Fibroblast of peridontal ligament (primary cell): Measurements from ENCODE around the gene SEMA3C.

Experiments used
- DNase-seq: peaks from one replicate; pipeline ENCODE4 v3.0.0-alpha.2; 2010; ENCODE audit errors: extremely low read depth

SEMA3C gene

GRCh38 chr7:80781146-80781545 lies 137.7 kb downstream of the SEMA3C start:
- no peak for DNase-seq

GRCh38 chr7:80779456-80779855 lies 139.4 kb downstream of the SEMA3C start:
- DNase-seq: no peak

DNA sequence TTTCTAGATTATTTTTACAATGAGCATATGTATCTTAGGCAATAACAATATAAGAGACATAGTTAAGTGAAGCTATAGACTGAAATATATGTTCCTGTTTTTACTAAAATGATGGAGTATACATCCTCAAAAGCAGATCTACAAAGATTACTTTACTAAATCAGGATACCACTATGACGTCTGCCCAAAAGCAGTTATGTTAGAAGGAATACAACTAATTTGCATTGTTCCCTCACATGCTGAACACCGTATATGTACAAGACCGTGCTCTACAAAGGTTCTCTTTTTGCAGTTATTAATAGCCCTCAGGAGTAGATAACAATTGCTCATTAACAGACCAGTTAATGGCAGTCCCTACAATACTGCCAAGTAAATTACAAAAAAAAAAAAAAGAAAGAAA lies 143.0 kb downstream of the SEMA3C start:
- DNase-seq: no peak

GRCh38 chr7:80775482-80775881 lies 143.4 kb downstream of the SEMA3C start:
- no peak for DNase-seq

- no peak for DNase-seq
These were observed 144.0 kb downstream of the SEMA3C start for GRCh38 chr7:80774843-80775242.

DNA sequence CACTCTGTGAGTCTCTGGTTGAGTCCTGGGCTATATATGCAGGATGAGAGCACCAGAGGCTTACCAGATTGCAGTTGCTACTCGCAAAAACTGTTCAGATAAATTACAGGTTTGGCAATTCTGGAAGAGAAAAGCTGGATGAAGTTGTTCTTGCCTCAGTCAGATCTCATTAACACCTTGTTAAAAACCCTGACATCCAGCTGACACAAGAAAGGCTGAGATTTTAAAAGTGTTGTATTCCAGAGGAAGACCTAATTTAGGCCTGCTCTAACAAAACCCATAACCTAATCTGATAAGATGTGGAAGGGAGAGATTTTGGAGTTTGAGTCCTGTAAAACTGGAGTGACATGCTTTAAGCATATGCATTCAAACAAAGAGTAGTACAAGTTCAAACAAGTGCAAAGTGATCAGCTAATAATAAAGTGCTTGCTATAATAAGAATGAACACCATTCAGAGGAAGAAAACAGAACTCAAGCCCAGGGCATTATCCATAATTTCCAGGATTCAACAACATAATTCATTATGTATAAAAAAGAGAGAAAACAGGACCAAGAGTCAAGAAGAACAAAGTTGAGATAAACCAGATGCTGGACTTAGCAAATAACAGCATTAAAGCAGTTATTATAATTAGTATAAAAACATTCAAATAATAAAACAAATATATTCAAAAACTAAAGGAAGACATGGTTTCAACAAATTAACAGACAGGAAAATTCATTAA lies 144.9 kb downstream of the SEMA3C start:
- DNase-seq: no peak

DNA sequence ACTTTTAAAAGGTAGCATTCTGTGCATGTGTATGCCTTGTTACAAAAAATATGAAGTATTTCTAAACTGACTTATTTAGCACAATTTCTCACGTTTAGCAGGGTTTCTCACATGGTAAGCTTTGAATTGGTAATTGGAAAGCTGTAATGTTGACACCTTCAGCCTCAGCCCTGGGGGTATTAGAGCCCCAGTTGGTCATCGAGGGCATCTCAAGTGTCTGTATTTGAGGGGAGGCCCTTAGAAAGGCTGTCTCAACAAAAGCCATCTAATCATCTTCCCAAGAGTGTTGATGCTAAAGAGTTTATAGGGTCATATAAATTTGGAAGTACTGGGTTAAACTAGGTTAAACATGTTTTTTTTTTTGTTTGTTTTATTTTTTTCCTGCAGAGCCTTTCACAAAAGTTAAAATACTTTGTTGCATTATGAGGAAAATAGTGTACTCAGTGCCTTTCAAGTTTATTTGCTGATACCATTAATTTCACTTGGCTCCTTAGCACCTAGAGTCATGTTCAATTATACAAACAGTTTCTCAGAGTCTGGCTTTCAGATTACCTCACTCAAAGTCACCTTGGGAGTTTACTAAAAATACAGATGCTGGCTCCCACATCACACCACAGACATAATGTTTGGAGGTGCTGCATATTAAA lies 146.4 kb downstream of the SEMA3C start:
- no peak for DNase-seq

DNA sequence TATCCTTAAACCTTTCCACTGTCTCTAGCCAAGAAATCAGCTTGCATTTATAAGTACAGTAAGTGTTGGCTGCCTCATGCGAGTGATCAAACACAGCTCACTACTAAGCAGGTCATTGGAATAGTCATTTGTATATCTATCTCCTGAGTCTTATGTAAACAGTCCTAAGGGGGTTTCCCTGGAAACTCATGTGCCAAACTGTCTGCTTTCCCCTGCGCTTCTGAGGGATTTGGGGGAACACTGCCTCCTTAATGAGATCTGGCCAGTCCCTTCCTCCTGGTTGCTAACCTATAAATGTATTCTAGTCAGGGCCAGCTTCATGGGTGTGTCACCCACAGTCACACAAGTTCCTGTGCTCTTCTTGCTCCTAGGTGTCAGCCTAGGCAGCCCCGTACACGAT lies 147.3 kb downstream of the SEMA3C start:
- no peak for DNase-seq

DNA sequence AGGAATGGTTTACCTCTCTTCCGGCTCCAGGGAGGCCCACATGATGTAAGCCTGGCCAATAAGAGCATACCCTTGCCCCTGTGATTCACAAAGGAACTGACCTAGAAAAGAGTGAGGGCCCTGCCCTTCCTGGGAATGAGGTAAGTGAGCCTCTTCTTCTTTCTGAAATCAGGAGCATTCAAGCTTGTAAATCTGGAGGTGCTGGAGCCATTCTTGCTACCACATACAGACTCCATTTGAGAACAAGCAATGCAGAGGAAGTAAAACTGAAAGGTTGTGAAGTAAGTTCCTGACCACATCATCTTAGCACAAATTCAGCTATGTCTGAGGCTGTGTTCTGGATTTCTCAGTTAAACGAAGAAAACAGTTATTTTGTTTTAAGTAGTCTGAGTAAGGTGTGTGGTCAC lies 148.2 kb downstream of the SEMA3C start:
- no peak for DNase-seq

DNA sequence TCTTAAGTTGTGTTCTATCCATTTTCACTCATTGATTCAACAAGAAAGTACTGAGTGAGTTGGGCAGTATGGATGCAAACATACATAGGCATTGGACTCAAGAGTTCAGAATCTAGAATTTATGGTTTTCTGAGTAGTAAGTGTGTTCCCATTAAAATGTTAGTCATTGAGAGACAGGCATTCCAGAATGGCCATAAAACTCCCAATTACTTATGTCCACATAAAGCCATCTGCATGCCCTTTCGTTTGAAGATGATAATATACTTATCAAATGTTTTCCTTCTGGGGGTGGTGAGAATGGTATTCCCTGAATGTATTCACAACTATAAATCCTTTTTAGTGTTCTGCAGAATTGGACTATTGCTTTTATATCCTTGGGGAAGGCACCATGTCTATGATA lies 148.8 kb downstream of the SEMA3C start:
- no peak for DNase-seq

GRCh38 chr7:80768756-80769155 lies 150.1 kb downstream of the SEMA3C start:
- DNase-seq: no peak

DNA sequence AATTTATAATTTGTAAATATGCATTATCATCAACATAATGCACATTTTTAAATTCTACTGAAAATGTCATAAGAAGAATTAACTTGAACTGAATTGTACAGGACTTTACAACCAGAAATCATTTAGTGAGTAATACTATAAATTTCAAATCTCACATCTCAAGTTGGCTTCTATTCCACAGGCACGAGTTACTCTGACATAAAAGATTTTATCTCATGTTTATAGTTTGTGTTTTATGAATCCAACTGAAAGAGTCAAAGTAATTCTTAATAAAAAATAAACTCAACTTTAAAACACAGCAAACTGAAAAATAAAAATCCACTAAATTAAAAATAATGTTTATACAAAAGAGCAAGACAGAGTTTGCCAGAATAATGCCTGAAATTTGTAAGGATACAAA lies 151.2 kb downstream of the SEMA3C start:
- DNase-seq: no peak

- DNase-seq: no peak
These were observed 152.1 kb downstream of the SEMA3C start for GRCh38 chr7:80766724-80767123.

GRCh38 chr7:80764132-80764531 lies 154.7 kb downstream of the SEMA3C start:
- DNase-seq: no peak

DNA sequence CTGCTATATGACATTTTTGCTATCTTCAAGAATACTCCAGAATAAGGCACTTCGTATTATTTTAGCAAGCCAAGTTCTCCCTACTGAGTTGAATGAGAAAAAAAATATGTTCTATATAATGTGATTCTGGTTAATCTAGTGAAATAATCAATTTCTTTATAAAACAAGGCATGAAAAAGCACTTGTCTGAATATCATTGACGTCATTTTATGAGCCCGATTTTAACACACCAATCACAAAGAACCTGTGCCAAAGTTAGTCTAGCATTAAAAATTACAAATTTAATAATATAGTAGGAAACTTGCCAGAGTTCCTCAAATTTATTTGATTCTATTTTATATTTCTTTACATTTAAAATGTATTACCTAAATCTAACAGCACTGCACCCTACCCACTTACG lies 155.1 kb downstream of the SEMA3C start:
- no peak for DNase-seq

DNA sequence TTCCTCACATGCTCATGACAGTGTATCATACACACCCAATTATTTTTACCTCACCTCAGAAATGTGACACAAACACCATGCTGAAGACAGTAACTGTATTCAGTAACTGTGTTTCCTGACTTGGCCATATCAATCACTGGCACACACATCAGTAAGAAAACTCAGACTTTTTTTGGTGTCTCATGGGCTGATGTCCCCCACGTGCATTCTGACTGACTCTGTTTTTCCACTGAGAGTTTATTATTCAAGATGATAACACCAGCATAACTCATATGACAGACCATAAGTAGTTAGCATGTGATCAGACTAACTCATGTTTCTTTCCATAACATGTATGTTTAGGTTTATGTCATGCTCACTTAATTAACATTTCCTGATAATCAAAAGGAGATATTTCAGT lies 155.6 kb downstream of the SEMA3C start:
- no peak for DNase-seq

GRCh38 chr7:80760292-80760691 lies 158.6 kb downstream of the SEMA3C start:
- DNase-seq: no peak

- DNase-seq: no peak
These were observed 165.7 kb downstream of the SEMA3C start for GRCh38 chr7:80752954-80753690.

DNA sequence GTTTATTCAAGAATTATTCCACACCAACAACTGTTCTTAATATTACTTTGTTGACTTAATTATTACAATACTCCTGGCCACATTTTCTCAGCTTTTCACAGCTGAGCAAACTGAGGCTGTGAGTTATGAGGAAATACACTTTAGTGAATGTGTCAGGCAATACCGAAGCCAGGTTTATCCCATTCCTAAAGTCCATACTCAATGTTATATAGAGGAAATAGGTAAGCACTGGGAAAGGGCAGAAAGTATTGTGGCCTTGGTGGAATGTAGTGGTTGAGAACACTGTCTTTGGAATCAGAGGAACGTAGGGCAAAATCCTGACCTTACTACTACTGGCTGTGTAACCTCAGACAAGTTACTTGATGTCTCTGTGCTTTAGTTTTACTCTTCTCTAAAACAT lies 169.6 kb downstream of the SEMA3C start:
- no peak for DNase-seq

- DNase-seq: no peak
These were observed 170.3 kb downstream of the SEMA3C start for GRCh38 chr7:80748363-80749042.

GRCh38 chr7:80740778-80741545 lies 177.9 kb downstream of the SEMA3C start:
- DNase-seq: peak; percentile 75
